CD14-positive monocyte (primary cell): ENCODE measurements around the gene HMGN1. TPM values are rescaled to one million over a fixed set of nuclear protein-coding genes. Genes with fewer than 3 reads are reported as not detected.
A peak's percentile ranks its signal among the peaks of the same experiment; 100 is the strongest.

Source experiments
- DNase-seq, 3 donors: peaks; one replicate each; pipeline ENCODE4 v3.0.0-alpha.2; 2011 to 2022
- H2AFZ ChIP-seq: 2 replicates; pipeline ENCODE4 v1.6.0; 2012; ENCODE audit warnings: mild to moderate bottlenecking, low read depth, low read length, inconsistent platforms; ENCODE audit not compliant: insufficient read depth, poor library complexity, severe bottlenecking
- H3K27ac ChIP-seq, 2 donors: 1 replicate in 1 of 2; 2 replicates in 1 of 2; pipeline ENCODE4 v1.5.1; 2012 to 2013; ENCODE audit warnings: low read length in 2 of 2, control low read depth in 1 of 2, inconsistent platforms in 1 of 2, low read depth in 1 of 2, mild to moderate bottlenecking in 1 of 2
- H3K27me3 ChIP-seq, 2 donors: one replicate each; pipeline versions ENCODE4 v1.6.0 to v1.6.1; 2011 to 2013; ENCODE audit warnings: low read length in 2 of 2; ENCODE audit not compliant: control insufficient read depth in 2 of 2, insufficient read depth in 2 of 2
- H3K36me3 ChIP-seq, 2 donors: replicated peaks in 1 of 2; 1 replicate in 1 of 2; 2 replicates in 1 of 2; pipeline versions ENCODE4 v1.5.1 to v1.6.1; 2012 to 2013; ENCODE audit warnings: low read length in 2 of 2, control low read depth in 1 of 2, inconsistent platforms in 1 of 2, mild to moderate bottlenecking in 1 of 2; ENCODE audit not compliant: insufficient read depth in 2 of 2, control insufficient read depth in 1 of 2
- H3K4me1 ChIP-seq, 2 donors: 1 replicate in 1 of 2; 2 replicates in 1 of 2; pipeline versions ENCODE4 v1.5.1 to v1.6.1; 2012 to 2013; ENCODE audit warnings: low read length in 2 of 2, control low read depth in 1 of 2, inconsistent platforms in 1 of 2, mild to moderate bottlenecking in 1 of 2, moderate library complexity in 1 of 2; ENCODE audit not compliant: insufficient read depth in 2 of 2, control insufficient read depth in 1 of 2
- H3K4me2 ChIP-seq: replicated peaks from 2 replicates; pipeline ENCODE3; 2012; ENCODE audit warnings: low read length, moderate library complexity, mild to moderate bottlenecking; ENCODE audit not compliant: poor library complexity, severe bottlenecking; ENCODE audit errors: extremely low read depth
- H3K4me3 ChIP-seq, 3 experiments: fragments of 200-600 bp in 1 of 3; sonication (generic) in 1 of 3; replicated peaks in 1 of 3; 1 replicate in 2 of 3; 2 replicates in 1 of 3; pipeline ENCODE4 v1.5.1; 2011 to 2013; ENCODE audit warnings: low read length in 3 of 3, mild to moderate bottlenecking in 3 of 3, control low read depth in 2 of 3, low read depth in 2 of 3, inconsistent platforms in 1 of 3, moderate library complexity in 1 of 3
- H3K79me2 ChIP-seq: 2 replicates; pipeline ENCODE4 v1.6.0; 2012; ENCODE audit warnings: mild to moderate bottlenecking, control low read depth, inconsistent platforms, low read length, moderate library complexity; ENCODE audit not compliant: insufficient read depth
- H3K9ac ChIP-seq: 2 replicates; pipeline ENCODE4 v1.6.0; 2017; ENCODE audit warnings: low read length, mild to moderate bottlenecking; ENCODE audit not compliant: insufficient read depth, poor library complexity, severe bottlenecking
- H3K9me3 ChIP-seq, 2 donors: replicated peaks in 1 of 2; 1 replicate in 1 of 2; 2 replicates in 1 of 2; pipeline versions ENCODE4 v1.5.1 to v1.6.1; 2012 to 2013; ENCODE audit warnings: low read length in 2 of 2, control low read depth in 1 of 2; ENCODE audit not compliant: control insufficient read depth in 1 of 2, insufficient read depth in 1 of 2
- H4K20me1 ChIP-seq: 2 replicates; pipeline ENCODE4 v1.6.0; 2012; ENCODE audit warnings: mild to moderate bottlenecking, low read length, control low read depth, moderate library complexity; ENCODE audit not compliant: insufficient read depth
- H3K27ac Mint-ChIP-seq, 7 donors: one replicate each; pipeline ENCODE4 v1.8.0; 2020; ENCODE audit warnings: mild to moderate bottlenecking in 7 of 7, mixed read lengths in 7 of 7, moderate library complexity in 6 of 7, inconsistent platforms in 2 of 7
- H3K27me3 Mint-ChIP-seq, 3 donors: one replicate each; pipeline ENCODE4 v1.8.0; 2021 to 2022; ENCODE audit warnings: low read depth in 3 of 3, mild to moderate bottlenecking in 3 of 3, mixed read lengths in 3 of 3, moderate library complexity in 3 of 3, inconsistent platforms in 1 of 3
- H3K36me3 Mint-ChIP-seq, 2 donors: one replicate each; pipeline ENCODE4 v1.8.0; 2020; ENCODE audit warnings: mixed read lengths in 2 of 2, inconsistent platforms in 1 of 2, mild to moderate bottlenecking in 1 of 2
- H3K4me1 Mint-ChIP-seq: one replicate; pipeline ENCODE4 v1.8.0; 2020; ENCODE audit warnings: mild to moderate bottlenecking, mixed read lengths
- H3K4me3 Mint-ChIP-seq, 2 donors: one replicate each; pipeline ENCODE4 v1.8.0; 2020; ENCODE audit warnings: mild to moderate bottlenecking in 2 of 2, mixed read lengths in 2 of 2, moderate library complexity in 1 of 2
- H3K9me3 Mint-ChIP-seq, 7 donors: one replicate each; pipeline ENCODE4 v1.8.0; 2020 to 2022; ENCODE audit warnings: mixed read lengths in 7 of 7, mild to moderate bottlenecking in 6 of 7, moderate library complexity in 6 of 7, inconsistent platforms in 2 of 7
- WGBS: methylation state at CpG from one replicate; pipeline ENCODE4 v1.1.5; 2013; ENCODE audit warnings: missing lambda C conversion rate; ENCODE audit not compliant: insufficient coverage; 5-methylcytosine and 5-hydroxymethylcytosine counted together
- intact Hi-C, 2 donors: fragments of 100-400 bp; cut with micrococcal nuclease; formaldehyde crosslinking; loops; one replicate each; pipeline versions ENCODE4 v1.15.0 to v1.15.1; 2023
- polyA plus RNA-seq, 3 donors: library from polyadenylated mRNA; depleted of rRNA in 1 of 3; unstranded in 2 of 3; stranded (reverse) in 1 of 3; fragments of 300-500 nt in 2 of 3; fragments of >200 nt in 1 of 3; fragmentation: Illumina TruSeq in 2 of 3; gene quantifications; 1 replicate in 2 of 3; 2 replicates in 1 of 3; pipeline ENCODE4 v1.2.3, GENCODE V29; 2012 to 2021
- small RNA-seq: library from RNA; depleted of rRNA; stranded (forward); fragments of <200 nt; gene quantifications from one replicate; pipeline ENCODE3, GENCODE V24; 2012; ENCODE audit warnings: low read depth; ENCODE audit not compliant: insufficient read length
- TF ChIP-seq, protein P1 (sequence below): fragments of 200-600 bp; IDR thresholded peaks from one replicate; pipeline ENCODE4 v1.8.0; 2022; ENCODE audit warnings: antibody characterized with exemption, mild to moderate bottlenecking

The HMGN1 gene
- polyA plus RNA-seq, 3 donors, result 59.8 to 74.7 (median 72.7) TPM

DNA sequence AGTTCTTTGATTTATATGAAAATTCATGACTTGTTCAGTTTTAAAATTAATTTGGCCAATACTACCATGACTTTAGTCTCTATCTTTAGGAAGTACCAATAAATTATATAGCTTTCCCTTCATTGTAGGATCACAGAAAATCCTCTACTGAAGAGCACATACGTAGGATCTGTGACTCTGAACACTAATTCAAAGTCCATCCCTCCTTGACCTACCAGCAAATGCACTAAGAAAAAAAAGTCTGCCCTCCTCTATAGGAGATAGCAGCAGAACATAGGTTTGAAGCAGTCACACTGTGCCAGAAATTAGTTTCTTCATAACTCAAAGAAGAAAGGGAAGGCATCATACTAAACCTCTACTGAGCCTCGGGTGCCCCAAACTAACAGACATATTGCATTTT, 52.0 kb downstream of the HMGN1 start:
- intact Hi-C loops, result no loop called here
- Histone ChIP-seq H3K79me2 (peaks cover 66% of the 10 kb centered on the region), H3K4me3 (no peak overlapping the region), H2AFZ (no peak overlapping the region), H3K9ac (no peak overlapping the region), H3K36me3 (peaks cover 62 to 99% of the 10 kb centered on the region in 2 donors), H3K27ac (no peak overlapping the region), H3K27me3 (no peaks in the 10 kb centered on the region), H3K4me2 (no peak overlapping the region), H4K20me1 (peaks cover 87% of the 10 kb centered on the region), H3K4me1 (no peaks in the 10 kb centered on the region), H3K9me3 (peaks cover 0 to 7% of the 10 kb centered on the region in 2 donors)
- Mint-ChIP-seq H3K4me1 (no peaks in the 10 kb centered on the region), H3K9me3 (peaks cover 0 to 5% (median 3%) of the 10 kb centered on the region in 7 donors), H3K27me3 (no peaks in the 10 kb centered on the region), H3K36me3 (peaks cover 71 to 86% of the 10 kb centered on the region in 2 donors), H3K27ac (peak overlapping the region in 1 of 7 donors; percentile 29), H3K4me3 (no peak overlapping the region)
- no CpG with 5 or more reads among the region's 2 CpGs for WGBS
- TF ChIP-seq, protein P1, sequence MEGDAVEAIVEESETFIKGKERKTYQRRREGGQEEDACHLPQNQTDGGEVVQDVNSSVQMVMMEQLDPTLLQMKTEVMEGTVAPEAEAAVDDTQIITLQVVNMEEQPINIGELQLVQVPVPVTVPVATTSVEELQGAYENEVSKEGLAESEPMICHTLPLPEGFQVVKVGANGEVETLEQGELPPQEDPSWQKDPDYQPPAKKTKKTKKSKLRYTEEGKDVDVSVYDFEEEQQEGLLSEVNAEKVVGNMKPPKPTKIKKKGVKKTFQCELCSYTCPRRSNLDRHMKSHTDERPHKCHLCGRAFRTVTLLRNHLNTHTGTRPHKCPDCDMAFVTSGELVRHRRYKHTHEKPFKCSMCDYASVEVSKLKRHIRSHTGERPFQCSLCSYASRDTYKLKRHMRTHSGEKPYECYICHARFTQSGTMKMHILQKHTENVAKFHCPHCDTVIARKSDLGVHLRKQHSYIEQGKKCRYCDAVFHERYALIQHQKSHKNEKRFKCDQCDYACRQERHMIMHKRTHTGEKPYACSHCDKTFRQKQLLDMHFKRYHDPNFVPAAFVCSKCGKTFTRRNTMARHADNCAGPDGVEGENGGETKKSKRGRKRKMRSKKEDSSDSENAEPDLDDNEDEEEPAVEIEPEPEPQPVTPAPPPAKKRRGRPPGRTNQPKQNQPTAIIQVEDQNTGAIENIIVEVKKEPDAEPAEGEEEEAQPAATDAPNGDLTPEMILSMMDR, result no peak
- no peak for DNase-seq

Small RNAs within 50 kb of the gene (small RNA-seq; reads per million reads assigned to genes)
- not detected for gene RF00019

Other genes with a start within 250 kb of the HMGN1 start
- gene PSMG1, start 165.6 kb downstream of the HMGN1 start, polyA plus RNA-seq, result 10 to 100 TPM in 2 of 3 donors, 1 to 10 TPM in 1; 8.5 to 29.2 (median 26.2) TPM
- gene BRWD1, start 35.5 kb downstream of the HMGN1 start, polyA plus RNA-seq, result 10 to 100 TPM; 12.1 to 16.8 (median 12.7) TPM
- gene LCA5L, start 96.7 kb upstream of the HMGN1 start, polyA plus RNA-seq, result under 1 TPM in 1 of 3 donors, not detected in 2; 0.12 TPM
- under 1 TPM in 2 of 3 donors, not detected in 1; 0.36 to 0.72 TPM for gene SH3BGR, start 102.9 kb upstream of the HMGN1 start, polyA plus RNA-seq